Thoracic aorta (tissue), 2 donors: ENCODE results near the gene ZFX. TPM values are rescaled to one million over a fixed set of nuclear protein-coding genes. Genes with fewer than 3 reads are reported as not detected.

Experiments used
- ATAC-seq: fragments of 150-250 bp; one replicate; pipeline ENCODE4 v1.8.0; 2017; ENCODE audit warnings: low read depth; ENCODE audit not compliant: insufficient number of reproducible peaks, low FRiP score
- DNase-seq: peaks from one replicate; pipeline ENCODE4 v3.0.0-alpha.2; 2020; ENCODE audit warnings: low spot score
- H3K27ac ChIP-seq, 2 donors: fragments of 200-600 bp; sonication (generic); 1 replicate in 1 of 2; 2 replicates in 1 of 2; pipeline ENCODE4 v1.5.1; 2016; ENCODE audit warnings: mild to moderate bottlenecking in 2 of 2, moderate library complexity in 2 of 2
- H3K27me3 ChIP-seq: fragments of 200-600 bp; sonication (generic); replicated peaks from 2 replicates; pipeline ENCODE4 v1.6.0; 2016; ENCODE audit warnings: mild to moderate bottlenecking; ENCODE audit not compliant: insufficient read depth
- H3K36me3 ChIP-seq: fragments of 200-600 bp; sonication (generic); one replicate; pipeline ENCODE4 v1.5.1; 2016
- H3K4me1 ChIP-seq, 2 donors: fragments of 200-600 bp; sonication (generic); 1 replicate in 1 of 2; 2 replicates in 1 of 2; pipeline versions ENCODE4 v1.5.1 to v1.6.0; 2016; ENCODE audit warnings: low read depth in 2 of 2, mild to moderate bottlenecking in 1 of 2; ENCODE audit not compliant: control insufficient read depth in 1 of 2
- H3K4me3 ChIP-seq: fragments of 200-600 bp; sonication (generic); 2 replicates; pipeline ENCODE4 v1.5.1; 2016; ENCODE audit warnings: mild to moderate bottlenecking
- H3K9me3 ChIP-seq: fragments of 200-600 bp; sonication (generic); 2 replicates; pipeline ENCODE4 v1.5.1; 2016
- total RNA-seq, 2 donors: library from RNA; depleted of rRNA; stranded (reverse); fragments of >200 nt; gene quantifications; one replicate each; pipeline versions ENCODE4 v1.1.0 to v1.2.3, GENCODE V29; 2016
- TF ChIP-seq, protein P1 (sequence below): fragments of 200-600 bp; sonication (generic); IDR thresholded peaks from one replicate; pipeline ENCODE4 v1.5.1; 2019; ENCODE audit warnings: antibody characterized with exemption

Gene ZFX
- total RNA-seq, 2 donors from 2014 or later = 38.4 to 39.7 TPM

- no peaks in the 10 kb centered on the region for H3K36me3 ChIP-seq
- H3K27ac ChIP-seq = no peak overlapping the region
- no peaks in the 10 kb centered on the region for H3K9me3 ChIP-seq
- ATAC-seq (no peak), DNase-seq (no peak)
- TF ChIP-seq, protein P1, sequence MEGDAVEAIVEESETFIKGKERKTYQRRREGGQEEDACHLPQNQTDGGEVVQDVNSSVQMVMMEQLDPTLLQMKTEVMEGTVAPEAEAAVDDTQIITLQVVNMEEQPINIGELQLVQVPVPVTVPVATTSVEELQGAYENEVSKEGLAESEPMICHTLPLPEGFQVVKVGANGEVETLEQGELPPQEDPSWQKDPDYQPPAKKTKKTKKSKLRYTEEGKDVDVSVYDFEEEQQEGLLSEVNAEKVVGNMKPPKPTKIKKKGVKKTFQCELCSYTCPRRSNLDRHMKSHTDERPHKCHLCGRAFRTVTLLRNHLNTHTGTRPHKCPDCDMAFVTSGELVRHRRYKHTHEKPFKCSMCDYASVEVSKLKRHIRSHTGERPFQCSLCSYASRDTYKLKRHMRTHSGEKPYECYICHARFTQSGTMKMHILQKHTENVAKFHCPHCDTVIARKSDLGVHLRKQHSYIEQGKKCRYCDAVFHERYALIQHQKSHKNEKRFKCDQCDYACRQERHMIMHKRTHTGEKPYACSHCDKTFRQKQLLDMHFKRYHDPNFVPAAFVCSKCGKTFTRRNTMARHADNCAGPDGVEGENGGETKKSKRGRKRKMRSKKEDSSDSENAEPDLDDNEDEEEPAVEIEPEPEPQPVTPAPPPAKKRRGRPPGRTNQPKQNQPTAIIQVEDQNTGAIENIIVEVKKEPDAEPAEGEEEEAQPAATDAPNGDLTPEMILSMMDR = no peak
- no peaks in the 10 kb centered on the region for H3K27me3 ChIP-seq
- peaks cover 0 to 2% of the 10 kb centered on the region in 2 donors for H3K4me1 ChIP-seq
- no peak overlapping the region for H3K4me3 ChIP-seq
Measured at GRCh38 chrX:24178441-24178840, 28.9 kb downstream of the ZFX start.

GRCh38 chrX:24184018-24184417 is 34.5 kb downstream of the ZFX start:
- H3K36me3 ChIP-seq = no peaks in the 10 kb centered on the region
- no peak for DNase-seq
- H3K9me3 ChIP-seq = no peaks in the 10 kb centered on the region
- H3K4me3 ChIP-seq = no peak overlapping the region
- no peak overlapping the region for H3K27ac ChIP-seq
- ATAC-seq = no peak
- no peaks in the 10 kb centered on the region for H3K4me1 ChIP-seq
- no peaks in the 10 kb centered on the region for H3K27me3 ChIP-seq
- TF ChIP-seq, protein P1 = no peak

DNA sequence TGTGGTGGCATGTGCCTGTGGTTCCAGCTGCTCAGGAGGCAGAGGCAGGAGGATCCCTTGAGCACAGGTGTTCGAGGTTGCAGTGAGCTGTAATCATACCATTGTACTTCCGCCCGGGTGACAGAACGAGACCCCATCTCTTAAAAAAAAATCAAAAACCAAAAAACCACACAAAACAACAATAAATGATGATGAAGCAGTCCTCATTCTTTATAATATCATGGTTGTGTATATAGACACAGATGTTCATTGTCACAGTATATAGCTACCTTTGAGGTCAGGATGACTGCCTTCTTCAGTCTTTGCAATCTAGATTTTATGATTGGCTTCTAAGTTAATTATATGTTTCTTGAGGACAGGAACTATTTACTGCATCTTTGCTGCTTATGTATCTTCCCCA is 37.0 kb downstream of the ZFX start:
- ATAC-seq (no peak), DNase-seq (no peak)
- H3K4me1 ChIP-seq = no peaks in the 10 kb centered on the region
- H3K36me3 ChIP-seq = no peaks in the 10 kb centered on the region
- H3K4me3 ChIP-seq = no peak overlapping the region
- TF ChIP-seq, protein P1 = no peak
- no peaks in the 10 kb centered on the region for H3K9me3 ChIP-seq
- no peaks in the 10 kb centered on the region for H3K27me3 ChIP-seq
- H3K27ac ChIP-seq = no peak overlapping the region

- TF ChIP-seq, protein P1 = no peak
- Histone ChIP-seq H3K27ac (no peak overlapping the region), H3K27me3 (no peaks in the 10 kb centered on the region), H3K4me1 (no peaks in the 10 kb centered on the region), H3K9me3 (no peaks in the 10 kb centered on the region), H3K36me3 (no peaks in the 10 kb centered on the region), H3K4me3 (no peak overlapping the region)
- ATAC-seq (no peak), DNase-seq (no peak)
Measured at GRCh38 chrX:24186986-24187385, 37.5 kb downstream of the ZFX start.

GRCh38 chrX:24189490-24189889 is 40.0 kb downstream of the ZFX start:
- TF ChIP-seq, protein P1 = no peak

More at GRCh38 chrX:24189490-24189889, 40.0 kb downstream of the ZFX start:
- no peaks in the 10 kb centered on the region for H3K4me1 ChIP-seq
- H3K9me3 ChIP-seq = no peaks in the 10 kb centered on the region
- ATAC-seq (no peak), DNase-seq (no peak)
- H3K36me3 ChIP-seq = no peaks in the 10 kb centered on the region
- H3K4me3 ChIP-seq = no peak overlapping the region
- H3K27me3 ChIP-seq = no peaks in the 10 kb centered on the region
- H3K27ac ChIP-seq = no peak overlapping the region
